Activated CD4-positive, alpha-beta T cell treated with anti-CD3 and anti-CD28 coated beads, Interleukin-2, amount 10 ng/mL, durations not matched to agents 24 days and 14 days (primary cell): ENCODE results near the gene NES. TPM values are rescaled to one million over a fixed set of nuclear protein-coding genes. Genes with fewer than 3 reads are reported as not detected.

Experiments used
- DNase-seq: peaks from one replicate; pipeline ENCODE4 v3.0.0; 2022
- H3K27ac Mint-ChIP-seq: one replicate; pipeline ENCODE4 v1.8.0; 2022; ENCODE audit warnings: mild to moderate bottlenecking, mixed read lengths
- H3K27me3 Mint-ChIP-seq: one replicate; pipeline ENCODE4 v1.8.0; 2022; ENCODE audit warnings: mixed read lengths
- H3K36me3 Mint-ChIP-seq: one replicate; pipeline ENCODE4 v1.8.0; 2022; ENCODE audit warnings: low read depth, mild to moderate bottlenecking, mixed read lengths
- H3K4me1 Mint-ChIP-seq: one replicate; pipeline ENCODE4 v1.8.0; 2021; ENCODE audit warnings: mixed read lengths
- H3K4me3 Mint-ChIP-seq: one replicate; pipeline ENCODE4 v1.8.0; 2022; ENCODE audit warnings: mild to moderate bottlenecking, moderate library complexity, mixed read lengths
- H3K9me3 Mint-ChIP-seq: one replicate; pipeline ENCODE4 v1.8.0; 2021; ENCODE audit warnings: mixed read lengths
- intact Hi-C: fragments of 100-400 bp; cut with micrococcal nuclease; formaldehyde crosslinking; loops from one replicate; pipeline ENCODE4 v1.15.1; 2023
- total RNA-seq: library from RNA; stranded (reverse); gene quantifications from 2 replicates; pipeline ENCODE4 v1.2.3, GENCODE V29; 2022

NES gene
- total RNA-seq, 1 donor from 2014 or later = 0.05 TPM

GRCh38 chr1:156708218-156708661 is 31.0 kb upstream of the NES start:
- intact Hi-C loops = no loop called here
- no peak overlapping the region for H3K4me3 Mint-ChIP-seq
- no peak for DNase-seq
- no peak overlapping the region for H3K27ac Mint-ChIP-seq
- H3K9me3 Mint-ChIP-seq = no peaks in the 10 kb centered on the region
- peaks cover 36% of the 10 kb centered on the region for H3K27me3 Mint-ChIP-seq
- peaks cover 20% of the 10 kb centered on the region for H3K4me1 Mint-ChIP-seq
- H3K36me3 Mint-ChIP-seq = no peaks in the 10 kb centered on the region

DNA sequence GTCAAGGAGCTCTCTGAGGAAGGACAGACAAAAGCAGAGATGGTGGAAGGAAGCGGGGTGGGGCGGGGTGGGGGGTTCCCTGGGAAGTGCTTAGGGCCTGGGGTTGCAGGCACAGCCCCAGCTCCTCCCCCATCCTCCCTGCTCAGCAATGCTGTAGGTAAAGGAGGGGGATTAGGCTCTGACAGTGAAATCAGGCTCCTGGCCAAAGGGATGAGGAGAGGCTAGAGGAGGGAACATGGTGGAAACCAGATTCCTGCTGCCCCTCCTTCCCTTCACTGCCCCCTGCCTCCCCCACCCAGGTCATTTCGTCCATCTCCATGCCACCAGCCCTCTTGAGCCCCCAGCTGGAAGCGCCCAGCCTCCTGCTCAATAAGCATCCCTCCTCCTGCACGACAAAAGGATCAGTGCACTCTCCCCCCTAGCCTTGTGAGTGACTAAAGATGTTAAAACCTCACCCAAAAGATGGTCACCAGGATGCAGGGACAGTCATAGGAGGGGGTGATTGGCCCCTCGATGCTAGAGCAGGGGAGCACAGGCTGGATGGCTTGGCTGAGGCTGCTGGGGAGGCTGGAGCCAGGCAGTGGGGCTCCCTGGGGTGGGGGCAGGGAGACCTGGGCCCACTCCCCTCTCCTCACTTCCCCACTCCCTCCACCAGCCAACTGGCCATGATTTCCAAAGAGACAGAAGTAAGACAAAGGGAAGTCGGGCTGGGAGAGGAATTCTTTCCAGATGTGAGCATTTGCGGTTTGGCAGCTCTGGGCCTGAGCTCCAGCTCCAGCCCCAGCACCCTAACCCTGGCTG is 30.4 kb upstream of the NES start:
- no peaks in the 10 kb centered on the region for H3K9me3 Mint-ChIP-seq
- peaks cover 39% of the 10 kb centered on the region for H3K27me3 Mint-ChIP-seq
- no peak overlapping the region for H3K27ac Mint-ChIP-seq
- intact Hi-C loops = loop anchor here (2.0 kb wide), 1 partner anchor 17 kb away; no protein-coding TSS in a partner anchor
- no peak overlapping the region for H3K4me3 Mint-ChIP-seq
- no peak for DNase-seq
- H3K4me1 Mint-ChIP-seq = peaks cover 20% of the 10 kb centered on the region
- H3K36me3 Mint-ChIP-seq = no peaks in the 10 kb centered on the region

- intact Hi-C loops = loop anchor here (1.0 to 2.0 kb wide), 3 partner anchors 18 to 47 kb away; no protein-coding TSS in a partner anchor
- no peak for DNase-seq
- H3K27me3 Mint-ChIP-seq = peaks cover 39% of the 10 kb centered on the region
- no peaks in the 10 kb centered on the region for H3K36me3 Mint-ChIP-seq
- H3K27ac Mint-ChIP-seq = no peak overlapping the region
- H3K4me3 Mint-ChIP-seq = peak overlapping the region; percentile 89
- no peaks in the 10 kb centered on the region for H3K9me3 Mint-ChIP-seq
- H3K4me1 Mint-ChIP-seq = peaks cover 20% of the 10 kb centered on the region
Measured at GRCh38 chr1:156706657-156707416, 29.6 kb upstream of the NES start.

DNA sequence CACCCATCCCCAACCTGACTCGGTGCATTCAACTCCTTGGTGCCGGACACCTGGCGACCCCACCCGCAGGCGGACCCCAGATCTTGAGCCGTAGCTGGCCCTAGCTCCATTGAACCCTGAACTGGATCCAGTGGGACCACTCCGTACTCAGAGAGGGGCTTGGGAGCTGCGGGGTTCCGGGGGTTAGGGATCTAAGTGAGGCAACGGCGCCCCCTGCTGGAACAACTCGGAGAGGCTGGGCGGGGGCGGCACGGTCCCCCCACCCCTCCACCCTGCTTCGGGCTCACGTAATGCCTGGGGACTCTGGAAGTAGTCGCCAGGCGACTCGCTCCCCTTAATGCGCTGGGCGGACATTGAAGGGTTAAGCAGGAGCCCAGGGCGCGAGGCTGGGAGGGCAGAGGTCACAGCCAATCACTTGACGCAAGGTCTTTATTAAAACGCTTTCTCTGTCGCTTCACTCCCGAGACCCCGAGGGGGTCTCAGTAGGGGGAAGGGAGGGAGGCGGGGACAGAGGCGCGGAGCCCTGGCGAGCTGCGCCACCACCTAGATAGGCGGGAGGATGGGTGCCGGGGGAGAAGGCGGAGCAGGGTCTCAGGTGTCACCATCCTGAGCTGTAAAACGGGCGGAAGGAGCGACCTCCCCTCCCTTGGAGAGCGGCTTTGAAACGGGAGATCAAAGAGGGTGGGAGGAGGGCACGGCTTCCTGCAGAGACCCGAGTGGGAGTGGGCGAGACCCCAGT is 28.9 kb upstream of the NES start:
- peak; percentile 90 for DNase-seq
- no peaks in the 10 kb centered on the region for H3K36me3 Mint-ChIP-seq
- peaks cover 42% of the 10 kb centered on the region for H3K27me3 Mint-ChIP-seq
- intact Hi-C loops = loop anchor here (1.0 to 2.0 kb wide), 4 partner anchors 17 to 46 kb away; partner anchors contain the start of genes ISG20L2 and METTL25B
- peaks cover 20% of the 10 kb centered on the region for H3K4me1 Mint-ChIP-seq
- H3K9me3 Mint-ChIP-seq = no peaks in the 10 kb centered on the region
- peak overlapping the region; percentile 89 for H3K4me3 Mint-ChIP-seq
- peak overlapping the region; percentile 72 for H3K27ac Mint-ChIP-seq

DNA sequence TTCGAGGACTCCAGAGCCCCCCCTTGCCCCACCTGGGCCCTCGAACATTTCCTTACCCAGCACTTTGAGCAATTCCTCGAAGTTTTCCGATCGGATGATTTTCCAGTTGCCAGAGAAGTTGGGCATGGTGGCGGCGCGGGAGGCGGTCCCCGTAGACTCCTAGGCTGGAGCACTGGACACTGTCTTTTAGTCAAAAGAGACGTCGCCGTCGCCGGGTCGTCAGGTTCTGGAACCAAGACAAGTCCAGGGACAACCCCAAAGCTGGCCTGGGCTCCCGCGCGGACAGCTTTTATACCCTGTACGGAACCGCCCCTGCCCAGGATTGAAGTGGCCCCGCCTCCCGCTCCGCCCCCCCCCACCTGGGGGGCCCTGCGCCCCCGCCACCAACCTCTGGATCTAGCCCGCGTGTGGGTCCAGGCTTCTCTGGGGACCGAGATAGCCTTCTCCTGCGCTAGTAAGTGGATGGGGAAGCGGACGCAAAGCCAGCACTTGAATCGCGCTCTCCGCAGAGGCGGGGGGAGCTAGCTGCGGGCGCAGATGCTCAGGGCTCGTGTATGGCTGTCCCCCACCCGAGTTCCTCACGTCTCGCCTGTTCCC is 28.2 kb upstream of the NES start, which contains the start of gene CRABP2:
Gene CRABP2, minus strand, starts transcription at position 263 of the 597 bp plus-strand sequence. Its CDS starts 137 bp downstream, at position 126.
- H3K9me3 Mint-ChIP-seq = no peaks in the 10 kb centered on the region
- peak within 1 kb of the TSS; percentile 72 for H3K27ac Mint-ChIP-seq
- DNase-seq = peak; percentile 74

GRCh38 chr1:156704930-156705320 is 27.7 kb upstream of the NES start:
- peaks cover 42% of the 10 kb centered on the region for H3K27me3 Mint-ChIP-seq
- H3K9me3 Mint-ChIP-seq = no peaks in the 10 kb centered on the region
- H3K36me3 Mint-ChIP-seq = no peaks in the 10 kb centered on the region
- intact Hi-C loops = loop anchor here (1.0 kb wide), 1 partner anchor 23 kb away; the partner anchor contains the start of genes ISG20L2 and METTL25B
- DNase-seq = no peak
- H3K4me1 Mint-ChIP-seq = peaks cover 20% of the 10 kb centered on the region
- peak overlapping the region; percentile 47 for H3K4me3 Mint-ChIP-seq
- H3K27ac Mint-ChIP-seq = no peak overlapping the region

More for the DNA sequence above, 28.2 kb upstream of the NES start, which contains the start of gene CRABP2:
- intact Hi-C loops = loop anchor here (1.0 kb wide), 1 partner anchor 23 kb away; the partner anchor contains the start of genes ISG20L2 and METTL25B
- no peaks in the 10 kb centered on the region for H3K36me3 Mint-ChIP-seq
- peaks cover 42% of the 10 kb centered on the region for H3K27me3 Mint-ChIP-seq
- H3K4me1 Mint-ChIP-seq = peaks cover 20% of the 10 kb centered on the region
- peak within 1 kb of the TSS; percentile 89 for H3K4me3 Mint-ChIP-seq

DNA sequence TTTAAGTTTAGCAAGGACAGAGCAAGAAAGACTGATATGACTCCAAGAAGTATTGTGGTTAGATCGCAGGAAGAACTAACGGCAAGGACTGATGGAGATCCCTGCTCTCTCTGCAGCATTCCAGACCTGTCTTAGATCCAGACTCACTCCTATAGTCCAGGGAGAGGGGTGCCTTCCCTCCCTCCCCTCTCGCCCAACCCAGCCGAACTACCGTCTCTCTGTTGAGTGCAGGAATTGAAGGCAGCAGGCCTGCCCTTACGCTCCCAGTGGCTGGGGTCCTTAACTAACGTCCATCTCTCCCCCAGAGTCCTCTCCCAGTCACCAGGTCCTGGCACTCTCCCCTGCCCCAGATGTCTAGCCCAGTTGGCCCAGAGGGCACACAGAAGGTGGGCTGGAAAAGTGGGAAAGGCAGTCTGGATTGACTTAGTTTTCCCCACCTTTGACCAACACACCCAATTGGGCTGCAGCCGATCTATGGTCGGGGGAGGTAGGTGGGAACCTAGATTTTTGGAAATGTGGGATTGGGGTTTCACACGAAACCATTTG is 27.0 kb upstream of the NES start:
- Mint-ChIP-seq H3K4me1 (peaks cover 20% of the 10 kb centered on the region), H3K27ac (no peak overlapping the region), H3K4me3 (peak overlapping the region; percentile 41), H3K36me3 (no peaks in the 10 kb centered on the region), H3K27me3 (peaks cover 43% of the 10 kb centered on the region), H3K9me3 (no peaks in the 10 kb centered on the region)
- DNase-seq = no peak
- intact Hi-C loops = no loop called here

GRCh38 chr1:156703741-156704140 is 26.5 kb upstream of the NES start:
- Mint-ChIP-seq H3K27me3 (peaks cover 45% of the 10 kb centered on the region), H3K27ac (no peak overlapping the region), H3K4me1 (peaks cover 20% of the 10 kb centered on the region), H3K4me3 (no peak overlapping the region), H3K36me3 (no peaks in the 10 kb centered on the region), H3K9me3 (no peaks in the 10 kb centered on the region)
- DNase-seq = no peak
- intact Hi-C loops = no loop called here

DNA sequence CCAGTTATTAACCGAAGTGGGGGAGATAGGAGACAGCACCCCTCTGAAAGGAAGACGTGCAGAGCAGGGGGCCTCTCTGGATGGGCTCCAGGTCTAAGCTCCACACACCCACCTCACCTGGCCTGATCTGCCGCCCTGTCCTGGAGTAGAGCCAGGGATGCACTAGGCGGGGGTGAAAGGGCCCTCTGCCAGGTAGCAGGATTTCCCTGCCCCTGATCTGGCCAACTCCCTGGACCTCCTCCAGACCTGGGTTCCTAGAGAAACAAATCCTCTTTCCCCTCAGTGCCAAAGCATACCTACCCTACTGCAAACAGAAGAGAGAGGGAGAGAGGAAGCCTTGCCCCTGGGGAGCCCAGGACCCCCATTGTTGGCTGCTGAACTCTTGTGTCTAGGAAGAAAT is 26.1 kb upstream of the NES start:
- Mint-ChIP-seq H3K27me3 (peaks cover 45% of the 10 kb centered on the region), H3K27ac (no peak overlapping the region), H3K9me3 (no peaks in the 10 kb centered on the region), H3K36me3 (no peaks in the 10 kb centered on the region), H3K4me3 (no peak overlapping the region), H3K4me1 (peaks cover 20% of the 10 kb centered on the region)
- no peak for DNase-seq
- intact Hi-C loops = no loop called here

GRCh38 chr1:156700736-156701531 is 23.7 kb upstream of the NES start:
- Mint-ChIP-seq H3K4me1 (peaks cover 8% of the 10 kb centered on the region), H3K27ac (no peak overlapping the region), H3K4me3 (no peak overlapping the region), H3K36me3 (no peaks in the 10 kb centered on the region), H3K27me3 (peaks cover 47% of the 10 kb centered on the region), H3K9me3 (no peaks in the 10 kb centered on the region)
- intact Hi-C loops = no loop called here
- DNase-seq = no peak

DNA sequence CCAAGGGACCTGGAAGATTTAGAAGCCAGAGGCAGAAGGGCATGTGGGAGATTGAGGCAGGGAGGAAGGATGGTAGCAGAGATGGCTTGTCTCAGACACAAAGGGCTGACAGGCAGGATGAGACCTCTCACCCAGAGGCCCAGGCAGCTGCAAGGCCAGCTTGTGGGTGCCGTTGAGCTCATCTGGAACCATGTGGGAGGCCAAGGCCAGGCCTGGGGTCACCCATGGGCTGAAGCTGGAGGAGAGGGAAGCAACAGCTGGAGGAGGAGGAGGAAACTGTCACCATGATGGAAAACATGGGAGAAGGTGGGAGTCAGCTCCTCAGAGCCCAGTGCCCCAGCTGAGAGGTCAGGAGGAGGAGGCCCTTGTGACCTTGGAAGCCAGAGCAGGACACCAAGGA is 21.8 kb upstream of the NES start:
- H3K4me3 Mint-ChIP-seq = no peak overlapping the region
- H3K27me3 Mint-ChIP-seq = peaks cover 36% of the 10 kb centered on the region
- no peaks in the 10 kb centered on the region for H3K9me3 Mint-ChIP-seq
- intact Hi-C loops = no loop called here
- H3K4me1 Mint-ChIP-seq = no peaks in the 10 kb centered on the region
- DNase-seq = no peak
- H3K27ac Mint-ChIP-seq = no peak overlapping the region
- H3K36me3 Mint-ChIP-seq = no peaks in the 10 kb centered on the region

DNA sequence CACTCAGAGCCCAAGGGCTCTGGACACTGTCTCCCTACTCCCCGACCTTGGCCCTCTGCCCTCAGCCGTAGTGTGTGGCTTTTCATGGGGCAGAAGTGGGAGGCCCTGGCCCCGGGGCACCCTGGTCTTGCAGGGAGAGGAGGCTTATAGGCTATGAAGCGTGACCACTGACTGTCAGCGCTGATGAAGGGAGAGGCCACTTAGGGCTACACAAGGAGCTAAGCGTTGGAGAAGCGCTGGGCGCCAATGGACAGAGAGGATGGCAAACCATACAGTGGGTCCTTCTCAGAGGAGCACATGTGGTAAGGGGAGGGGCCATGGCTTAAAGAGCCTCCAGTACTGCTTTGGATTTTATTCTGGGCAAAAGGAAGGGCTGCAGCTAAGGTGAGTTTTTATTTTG is 20.3 kb upstream of the NES start:
- intact Hi-C loops = no loop called here
- Mint-ChIP-seq H3K36me3 (no peaks in the 10 kb centered on the region), H3K4me1 (peaks cover 3% of the 10 kb centered on the region), H3K27me3 (peaks cover 39% of the 10 kb centered on the region), H3K9me3 (no peaks in the 10 kb centered on the region), H3K4me3 (no peak overlapping the region), H3K27ac (no peak overlapping the region)
- DNase-seq = no peak
